ENCODE measurements around the gene ZNF606. TPM values are rescaled to one million over a fixed set of nuclear protein-coding genes. Genes with fewer than 3 reads are reported as not detected.

ZNF606 gene
- 48.7 and 50.9 TPM in 2 replicates for total RNA-seq (ENCODE audit: low replicate concordance)

- peak; percentile 96 for DNase-seq (ENCODE audit: low spot score)
- Histone ChIP-seq H3K9ac (peak within 1 kb of the TSS; percentile 95), H4K20me1 (ENCODE audit: low read depth) (no peaks in the 10 kb centered on the region), H3K27me3 (no peaks in the 10 kb centered on the region), H3K27ac (peak within 1 kb of the TSS; percentile 85), H3F3A (ENCODE audit: low read depth) (peaks cover 10% of the 10 kb centered on the region), H3K79me2 (ENCODE audit: low read depth) (peaks cover 52% of the 10 kb centered on the region), H3K36me3 (peaks cover 59% of the 10 kb centered on the region), H3K9me3 (ENCODE audit: low read depth) (peaks cover 26% of the 10 kb centered on the region), H2AFZ (replicated peaks) (peak within 1 kb of the TSS; percentile 94), H3K4me2 (peak within 1 kb of the TSS; percentile 91), H3K4me1 (peaks cover 9% of the 10 kb centered on the region), H3K4me3 (peak within 1 kb of the TSS; percentile 82)
- Mint-ChIP-seq H3K27ac (peak within 1 kb of the TSS; percentile 43), H3K27me3 (ENCODE audit: insufficient read depth, low read depth) (peaks cover 23% of the 10 kb centered on the region), H3K36me3 (peaks cover 85% of the 10 kb centered on the region), H3K4me1 (peaks cover 7% of the 10 kb centered on the region), H3K4me3 (peak within 1 kb of the TSS; percentile 92), H3K9me3 (peaks cover 90% of the 10 kb centered on the region)
- TF ChIP-seq EZH2 (IDR thresholded peaks at IDR 0.05), result peak; percentile 61
- TF ChIP-seq CTCF (IDR thresholded peaks at IDR 0.05), result no peak
These were observed at the start of gene ZNF606 for GRCh38 chr19:58002384-58003173. Gene ZNF606, minus strand, starts transcription at chr19:58002820. Its CDS starts 1,501 bp downstream, at chr19:58001319.

GRCh38 chr19:58052256-58052655 lies 49.6 kb upstream of the ZNF606 start:
- no peaks in the 10 kb centered on the region for H4K20me1 ChIP-seq (ENCODE audit: low read depth)
- H3K27ac ChIP-seq, result no peak overlapping the region
- H3K4me1 ChIP-seq, result no peaks in the 10 kb centered on the region
- Mint-ChIP-seq H3K4me1 (no peaks in the 10 kb centered on the region), H3K9me3 (peaks cover 65% of the 10 kb centered on the region), H3K27me3 (ENCODE audit: insufficient read depth, low read depth) (peaks cover 12% of the 10 kb centered on the region), H3K4me3 (no peak overlapping the region), H3K36me3 (peaks cover 5% of the 10 kb centered on the region), H3K27ac (no peak overlapping the region)
- H3K27me3 ChIP-seq, result no peaks in the 10 kb centered on the region
- no peak overlapping the region for H3K4me3 ChIP-seq
- H2AFZ ChIP-seq (replicated peaks), result no peak overlapping the region
- H3K36me3 ChIP-seq, result no peaks in the 10 kb centered on the region
- H3K4me2 ChIP-seq, result no peak overlapping the region
- no peak for DNase-seq (ENCODE audit: low spot score)
- no peak overlapping the region for H3K9ac ChIP-seq
- no peaks in the 10 kb centered on the region for H3K9me3 ChIP-seq (ENCODE audit: low read depth)
- H3F3A ChIP-seq (ENCODE audit: low read depth), result no peaks in the 10 kb centered on the region
- TF ChIP-seq EZH2phosphoT487 (IDR thresholded peaks at IDR 0.05) (no peak), CTCF (IDR thresholded peaks at IDR 0.05) (no peak), EZH2 (IDR thresholded peaks at IDR 0.05) (no peak)
- H3K79me2 ChIP-seq (ENCODE audit: low read depth), result no peaks in the 10 kb centered on the region

- Histone ChIP-seq H3K9ac (no peak overlapping the region), H3K4me3 (no peak overlapping the region), H3K36me3 (no peaks in the 10 kb centered on the region), H3K79me2 (ENCODE audit: low read depth) (no peaks in the 10 kb centered on the region), H2AFZ (replicated peaks) (no peak overlapping the region), H3K4me1 (no peaks in the 10 kb centered on the region), H3K9me3 (ENCODE audit: low read depth) (no peaks in the 10 kb centered on the region), H3K27ac (no peak overlapping the region), H3K4me2 (no peak overlapping the region), H3F3A (ENCODE audit: low read depth) (no peaks in the 10 kb centered on the region), H3K27me3 (peaks cover 7% of the 10 kb centered on the region), H4K20me1 (ENCODE audit: low read depth) (no peaks in the 10 kb centered on the region)
- Mint-ChIP-seq H3K4me3 (no peak overlapping the region), H3K4me1 (no peaks in the 10 kb centered on the region), H3K36me3 (peaks cover 11% of the 10 kb centered on the region), H3K9me3 (peaks cover 64% of the 10 kb centered on the region), H3K27me3 (ENCODE audit: insufficient read depth, low read depth) (peaks cover 12% of the 10 kb centered on the region), H3K27ac (no peak overlapping the region)
- no peak for DNase-seq (ENCODE audit: low spot score)
- TF ChIP-seq CTCF (IDR thresholded peaks at IDR 0.05) (no peak), EZH2phosphoT487 (IDR thresholded peaks at IDR 0.05) (no peak), EZH2 (IDR thresholded peaks at IDR 0.05) (no peak)
These were observed 45.1 kb upstream of the ZNF606 start for GRCh38 chr19:58047672-58048071.
